ENCODE data around the gene UBE2M. TPM values are rescaled to one million over a fixed set of nuclear protein-coding genes. Genes with fewer than 3 reads are reported as not detected.

UBE2M gene
- total and polyA plus RNA-seq, 2 experiments from 2014 or later: 27.6 to 64.5 TPM

DNA sequence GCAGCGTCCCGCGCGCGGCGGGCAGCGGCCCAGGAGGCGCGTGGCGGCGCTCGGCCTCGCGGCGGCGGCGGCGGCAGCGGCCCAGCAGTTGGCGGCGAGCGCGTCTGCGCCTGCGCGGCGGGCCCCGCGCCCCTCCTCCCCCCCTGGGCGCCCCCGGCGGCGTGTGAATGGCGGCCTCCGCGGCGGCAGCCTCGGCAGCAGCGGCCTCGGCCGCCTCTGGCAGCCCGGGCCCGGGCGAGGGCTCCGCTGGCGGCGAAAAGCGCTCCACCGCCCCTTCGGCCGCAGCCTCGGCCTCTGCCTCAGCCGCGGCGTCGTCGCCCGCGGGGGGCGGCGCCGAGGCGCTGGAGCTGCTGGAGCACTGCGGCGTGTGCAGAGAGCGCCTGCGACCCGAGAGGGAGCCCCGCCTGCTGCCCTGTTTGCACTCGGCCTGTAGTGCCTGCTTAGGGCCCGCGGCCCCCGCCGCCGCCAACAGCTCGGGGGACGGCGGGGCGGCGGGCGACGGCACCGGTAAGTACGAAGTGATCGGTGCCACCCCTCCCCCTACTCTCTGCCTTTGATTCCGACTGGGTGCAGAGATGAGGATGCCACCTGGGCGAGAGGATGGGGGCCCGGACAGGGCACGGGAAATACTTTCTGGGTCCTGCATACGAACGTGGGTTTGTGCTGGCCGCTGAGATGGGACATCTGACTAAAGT is 13.7 kb downstream of the UBE2M start:
- TF ChIP-seq, protein P1, sequence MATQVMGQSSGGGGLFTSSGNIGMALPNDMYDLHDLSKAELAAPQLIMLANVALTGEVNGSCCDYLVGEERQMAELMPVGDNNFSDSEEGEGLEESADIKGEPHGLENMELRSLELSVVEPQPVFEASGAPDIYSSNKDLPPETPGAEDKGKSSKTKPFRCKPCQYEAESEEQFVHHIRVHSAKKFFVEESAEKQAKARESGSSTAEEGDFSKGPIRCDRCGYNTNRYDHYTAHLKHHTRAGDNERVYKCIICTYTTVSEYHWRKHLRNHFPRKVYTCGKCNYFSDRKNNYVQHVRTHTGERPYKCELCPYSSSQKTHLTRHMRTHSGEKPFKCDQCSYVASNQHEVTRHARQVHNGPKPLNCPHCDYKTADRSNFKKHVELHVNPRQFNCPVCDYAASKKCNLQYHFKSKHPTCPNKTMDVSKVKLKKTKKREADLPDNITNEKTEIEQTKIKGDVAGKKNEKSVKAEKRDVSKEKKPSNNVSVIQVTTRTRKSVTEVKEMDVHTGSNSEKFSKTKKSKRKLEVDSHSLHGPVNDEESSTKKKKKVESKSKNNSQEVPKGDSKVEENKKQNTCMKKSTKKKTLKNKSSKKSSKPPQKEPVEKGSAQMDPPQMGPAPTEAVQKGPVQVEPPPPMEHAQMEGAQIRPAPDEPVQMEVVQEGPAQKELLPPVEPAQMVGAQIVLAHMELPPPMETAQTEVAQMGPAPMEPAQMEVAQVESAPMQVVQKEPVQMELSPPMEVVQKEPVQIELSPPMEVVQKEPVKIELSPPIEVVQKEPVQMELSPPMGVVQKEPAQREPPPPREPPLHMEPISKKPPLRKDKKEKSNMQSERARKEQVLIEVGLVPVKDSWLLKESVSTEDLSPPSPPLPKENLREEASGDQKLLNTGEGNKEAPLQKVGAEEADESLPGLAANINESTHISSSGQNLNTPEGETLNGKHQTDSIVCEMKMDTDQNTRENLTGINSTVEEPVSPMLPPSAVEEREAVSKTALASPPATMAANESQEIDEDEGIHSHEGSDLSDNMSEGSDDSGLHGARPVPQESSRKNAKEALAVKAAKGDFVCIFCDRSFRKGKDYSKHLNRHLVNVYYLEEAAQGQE (IDR thresholded peaks at IDR 0.05; ENCODE audit: unreplicated experiment): no peak
- TF ChIP-seq CREB1 (CRISPR knock-in tag; IDR thresholded peaks at IDR 0.05; ENCODE audit: low read depth): no peak
- TF ChIP-seq, protein P2, sequence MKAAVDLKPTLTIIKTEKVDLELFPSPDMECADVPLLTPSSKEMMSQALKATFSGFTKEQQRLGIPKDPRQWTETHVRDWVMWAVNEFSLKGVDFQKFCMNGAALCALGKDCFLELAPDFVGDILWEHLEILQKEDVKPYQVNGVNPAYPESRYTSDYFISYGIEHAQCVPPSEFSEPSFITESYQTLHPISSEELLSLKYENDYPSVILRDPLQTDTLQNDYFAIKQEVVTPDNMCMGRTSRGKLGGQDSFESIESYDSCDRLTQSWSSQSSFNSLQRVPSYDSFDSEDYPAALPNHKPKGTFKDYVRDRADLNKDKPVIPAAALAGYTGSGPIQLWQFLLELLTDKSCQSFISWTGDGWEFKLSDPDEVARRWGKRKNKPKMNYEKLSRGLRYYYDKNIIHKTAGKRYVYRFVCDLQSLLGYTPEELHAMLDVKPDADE (IDR thresholded peaks at IDR 0.05): no peak
- TF ChIP-seq, protein P3, sequence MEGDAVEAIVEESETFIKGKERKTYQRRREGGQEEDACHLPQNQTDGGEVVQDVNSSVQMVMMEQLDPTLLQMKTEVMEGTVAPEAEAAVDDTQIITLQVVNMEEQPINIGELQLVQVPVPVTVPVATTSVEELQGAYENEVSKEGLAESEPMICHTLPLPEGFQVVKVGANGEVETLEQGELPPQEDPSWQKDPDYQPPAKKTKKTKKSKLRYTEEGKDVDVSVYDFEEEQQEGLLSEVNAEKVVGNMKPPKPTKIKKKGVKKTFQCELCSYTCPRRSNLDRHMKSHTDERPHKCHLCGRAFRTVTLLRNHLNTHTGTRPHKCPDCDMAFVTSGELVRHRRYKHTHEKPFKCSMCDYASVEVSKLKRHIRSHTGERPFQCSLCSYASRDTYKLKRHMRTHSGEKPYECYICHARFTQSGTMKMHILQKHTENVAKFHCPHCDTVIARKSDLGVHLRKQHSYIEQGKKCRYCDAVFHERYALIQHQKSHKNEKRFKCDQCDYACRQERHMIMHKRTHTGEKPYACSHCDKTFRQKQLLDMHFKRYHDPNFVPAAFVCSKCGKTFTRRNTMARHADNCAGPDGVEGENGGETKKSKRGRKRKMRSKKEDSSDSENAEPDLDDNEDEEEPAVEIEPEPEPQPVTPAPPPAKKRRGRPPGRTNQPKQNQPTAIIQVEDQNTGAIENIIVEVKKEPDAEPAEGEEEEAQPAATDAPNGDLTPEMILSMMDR (conservative IDR thresholded peaks at IDR 0.05; ENCODE audit: low read depth in 2 of 2): no peak
- no peak for TF ChIP-seq EZH2 (IDR thresholded peaks at IDR 0.05; ENCODE audit: low read depth, unreplicated experiment)
- TF ChIP-seq, protein P4, sequence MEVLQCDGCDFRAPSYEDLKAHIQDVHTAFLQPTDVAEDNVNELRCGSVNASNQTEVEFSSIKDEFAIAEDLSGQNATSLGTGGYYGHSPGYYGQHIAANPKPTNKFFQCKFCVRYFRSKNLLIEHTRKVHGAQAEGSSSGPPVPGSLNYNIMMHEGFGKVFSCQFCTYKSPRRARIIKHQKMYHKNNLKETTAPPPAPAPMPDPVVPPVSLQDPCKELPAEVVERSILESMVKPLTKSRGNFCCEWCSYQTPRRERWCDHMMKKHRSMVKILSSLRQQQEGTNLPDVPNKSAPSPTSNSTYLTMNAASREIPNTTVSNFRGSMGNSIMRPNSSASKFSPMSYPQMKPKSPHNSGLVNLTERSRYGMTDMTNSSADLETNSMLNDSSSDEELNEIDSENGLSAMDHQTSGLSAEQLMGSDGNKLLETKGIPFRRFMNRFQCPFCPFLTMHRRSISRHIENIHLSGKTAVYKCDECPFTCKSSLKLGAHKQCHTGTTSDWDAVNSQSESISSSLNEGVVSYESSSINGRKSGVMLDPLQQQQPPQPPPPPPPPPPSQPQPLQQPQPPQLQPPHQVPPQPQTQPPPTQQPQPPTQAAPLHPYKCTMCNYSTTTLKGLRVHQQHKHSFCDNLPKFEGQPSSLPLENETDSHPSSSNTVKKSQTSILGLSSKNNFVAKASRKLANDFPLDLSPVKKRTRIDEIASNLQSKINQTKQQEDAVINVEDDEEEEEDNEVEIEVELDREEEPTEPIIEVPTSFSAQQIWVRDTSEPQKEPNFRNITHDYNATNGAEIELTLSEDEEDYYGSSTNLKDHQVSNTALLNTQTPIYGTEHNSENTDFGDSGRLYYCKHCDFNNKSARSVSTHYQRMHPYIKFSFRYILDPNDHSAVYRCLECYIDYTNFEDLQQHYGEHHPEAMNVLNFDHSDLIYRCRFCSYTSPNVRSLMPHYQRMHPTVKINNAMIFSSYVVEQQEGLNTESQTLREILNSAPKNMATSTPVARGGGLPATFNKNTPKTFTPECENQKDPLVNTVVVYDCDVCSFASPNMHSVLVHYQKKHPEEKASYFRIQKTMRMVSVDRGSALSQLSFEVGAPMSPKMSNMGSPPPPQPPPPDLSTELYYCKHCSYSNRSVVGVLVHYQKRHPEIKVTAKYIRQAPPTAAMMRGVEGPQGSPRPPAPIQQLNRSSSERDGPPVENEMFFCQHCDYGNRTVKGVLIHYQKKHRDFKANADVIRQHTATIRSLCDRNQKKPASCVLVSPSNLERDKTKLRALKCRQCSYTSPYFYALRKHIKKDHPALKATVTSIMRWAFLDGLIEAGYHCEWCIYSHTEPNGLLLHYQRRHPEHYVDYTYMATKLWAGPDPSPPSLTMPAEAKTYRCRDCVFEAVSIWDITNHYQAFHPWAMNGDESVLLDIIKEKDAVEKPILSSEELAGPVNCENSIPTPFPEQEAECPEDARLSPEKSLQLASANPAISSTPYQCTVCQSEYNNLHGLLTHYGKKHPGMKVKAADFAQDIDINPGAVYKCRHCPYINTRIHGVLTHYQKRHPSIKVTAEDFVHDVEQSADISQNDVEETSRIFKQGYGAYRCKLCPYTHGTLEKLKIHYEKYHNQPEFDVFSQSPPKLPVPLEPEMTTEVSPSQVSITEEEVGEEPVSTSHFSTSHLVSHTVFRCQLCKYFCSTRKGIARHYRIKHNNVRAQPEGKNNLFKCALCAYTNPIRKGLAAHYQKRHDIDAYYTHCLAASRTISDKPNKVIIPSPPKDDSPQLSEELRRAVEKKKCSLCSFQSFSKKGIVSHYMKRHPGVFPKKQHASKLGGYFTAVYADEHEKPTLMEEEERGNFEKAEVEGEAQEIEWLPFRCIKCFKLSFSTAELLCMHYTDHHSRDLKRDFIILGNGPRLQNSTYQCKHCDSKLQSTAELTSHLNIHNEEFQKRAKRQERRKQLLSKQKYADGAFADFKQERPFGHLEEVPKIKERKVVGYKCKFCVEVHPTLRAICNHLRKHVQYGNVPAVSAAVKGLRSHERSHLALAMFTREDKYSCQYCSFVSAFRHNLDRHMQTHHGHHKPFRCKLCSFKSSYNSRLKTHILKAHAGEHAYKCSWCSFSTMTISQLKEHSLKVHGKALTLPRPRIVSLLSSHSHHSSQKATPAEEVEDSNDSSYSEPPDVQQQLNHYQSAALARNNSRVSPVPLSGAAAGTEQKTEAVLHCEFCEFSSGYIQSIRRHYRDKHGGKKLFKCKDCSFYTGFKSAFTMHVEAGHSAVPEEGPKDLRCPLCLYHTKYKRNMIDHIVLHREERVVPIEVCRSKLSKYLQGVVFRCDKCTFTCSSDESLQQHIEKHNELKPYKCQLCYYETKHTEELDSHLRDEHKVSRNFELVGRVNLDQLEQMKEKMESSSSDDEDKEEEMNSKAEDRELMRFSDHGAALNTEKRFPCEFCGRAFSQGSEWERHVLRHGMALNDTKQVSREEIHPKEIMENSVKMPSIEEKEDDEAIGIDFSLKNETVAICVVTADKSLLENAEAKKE (CRISPR knock-in tag; IDR thresholded peaks at IDR 0.05): no peak
- no peak for TF ChIP-seq JUNB (IDR thresholded peaks at IDR 0.05; ENCODE audit: unreplicated experiment)
- TF ChIP-seq ZNF331 (CRISPR knock-in tag; IDR thresholded peaks at IDR 0.05; ENCODE audit: low read depth): no peak
- no peak for TF ChIP-seq NANOG (IDR thresholded peaks at IDR 0.05; ENCODE audit: borderline replicate concordance)
- no peak for TF ChIP-seq STAT1 (IDR thresholded peaks at IDR 0.05; ENCODE audit: unreplicated experiment)
- TF ChIP-seq POLR2AphosphoS5 (IDR thresholded peaks at IDR 0.05; ENCODE audit: low read depth): no peak; the same call in 1 of the 2 replicates
- no peak for TF ChIP-seq EZH2phosphoT487 (IDR thresholded peaks at IDR 0.05; ENCODE audit: unreplicated experiment)
- TF ChIP-seq ZNF114 (CRISPR knock-in tag; IDR thresholded peaks at IDR 0.05): no peak
- peaks cover 37% of the 10 kb centered on the region for H3K79me2 ChIP-seq (replicated peaks; ENCODE audit: insufficient read depth)
- Mint-ChIP-seq H3K27me3 (ENCODE audit: insufficient read depth, low read depth, poor library complexity) (peaks cover 39% of the 10 kb centered on the region), H3K9me3 (peaks cover 5% of the 10 kb centered on the region; the same call in 2 of the 3 replicates), H3K36me3 (ENCODE audit: low read depth) (peaks cover 51% of the 10 kb centered on the region), H3K4me3 (peak overlapping the region; percentile 99), H3K4me1 (peaks cover 22% of the 10 kb centered on the region), H3K27ac (peak overlapping the region; percentile 100)
- peaks cover 15% of the 10 kb centered on the region; the same call in 1 of the 2 replicates for H3K27me3 ChIP-seq (ENCODE audit: insufficient read depth)
- peaks cover 51% of the 10 kb centered on the region for H3F3A ChIP-seq (replicated peaks; ENCODE audit: low read depth)
- DNase-seq (ENCODE audit: low spot score): peak; percentile 49
- H3K36me3 ChIP-seq (ENCODE audit: insufficient read depth): peaks cover 31% of the 10 kb centered on the region
- ATAC-seq: peak; percentile 3; the same call in 2 of the 3 replicates
- no peaks in the 10 kb centered on the region for H3K9me2 ChIP-seq (ENCODE audit: insufficient read depth)
- no peak overlapping the region for H2AFZ ChIP-seq
- peaks cover 44% of the 10 kb centered on the region for H4K20me1 ChIP-seq (replicated peaks; ENCODE audit: insufficient read depth)
- H3K27ac ChIP-seq (ENCODE audit: low read depth): peak overlapping the region; percentile 32; the same call in 1 of the 2 replicates
- peak overlapping the region; percentile 98 for H3K4me2 ChIP-seq
- H3K4me3 ChIP-seq: peak overlapping the region; percentile 99
- H3K4me1 ChIP-seq (ENCODE audit: insufficient read depth): peaks cover 8% of the 10 kb centered on the region; the same call in 1 of the 2 replicates

Measured in GM23338 (cell line).